Tracheal epithelial cell (primary cell): Measurements from ENCODE around the gene BHLHE40. TPM values are rescaled to one million over a fixed set of nuclear protein-coding genes. Genes with fewer than 3 reads are reported as not detected.

Source experiments
- total RNA-seq: library from RNA; depleted of rRNA; stranded (reverse); fragments of >200 nt; gene quantifications from 2 replicates; pipeline ENCODE4 v1.2.1, GENCODE V29; 2014

The BHLHE40 gene
- total RNA-seq: 67.8 and 116 TPM in 2 replicates

GRCh38 chr3:4979428-4980228 lies at the start of gene BHLHE40:
TSS of gene BHLHE40 (plus strand) at chr3:4979437. CDS start at chr3:4979719, 282 bp downstream.

Other genes with a start within 250 kb of the BHLHE40 start
- gene ARL8B, start 142.9 kb downstream of the BHLHE40 start, total RNA-seq: 82.9 and 121 TPM in 2 replicates
- gene EDEM1, start 208.3 kb downstream of the BHLHE40 start, total RNA-seq: 28.9 and 56.1 TPM in 2 replicates